ENCODE data around the gene SNX10. TPM values are rescaled to one million over a fixed set of nuclear protein-coding genes. Genes with fewer than 3 reads are reported as not detected.

The SNX10 gene, protein sequence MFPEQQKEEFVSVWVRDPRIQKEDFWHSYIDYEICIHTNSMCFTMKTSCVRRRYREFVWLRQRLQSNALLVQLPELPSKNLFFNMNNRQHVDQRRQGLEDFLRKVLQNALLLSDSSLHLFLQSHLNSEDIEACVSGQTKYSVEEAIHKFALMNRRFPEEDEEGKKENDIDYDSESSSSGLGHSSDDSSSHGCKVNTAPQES
- total RNA-seq, result 0.37 and 0.85 TPM in 2 replicates

DNA sequence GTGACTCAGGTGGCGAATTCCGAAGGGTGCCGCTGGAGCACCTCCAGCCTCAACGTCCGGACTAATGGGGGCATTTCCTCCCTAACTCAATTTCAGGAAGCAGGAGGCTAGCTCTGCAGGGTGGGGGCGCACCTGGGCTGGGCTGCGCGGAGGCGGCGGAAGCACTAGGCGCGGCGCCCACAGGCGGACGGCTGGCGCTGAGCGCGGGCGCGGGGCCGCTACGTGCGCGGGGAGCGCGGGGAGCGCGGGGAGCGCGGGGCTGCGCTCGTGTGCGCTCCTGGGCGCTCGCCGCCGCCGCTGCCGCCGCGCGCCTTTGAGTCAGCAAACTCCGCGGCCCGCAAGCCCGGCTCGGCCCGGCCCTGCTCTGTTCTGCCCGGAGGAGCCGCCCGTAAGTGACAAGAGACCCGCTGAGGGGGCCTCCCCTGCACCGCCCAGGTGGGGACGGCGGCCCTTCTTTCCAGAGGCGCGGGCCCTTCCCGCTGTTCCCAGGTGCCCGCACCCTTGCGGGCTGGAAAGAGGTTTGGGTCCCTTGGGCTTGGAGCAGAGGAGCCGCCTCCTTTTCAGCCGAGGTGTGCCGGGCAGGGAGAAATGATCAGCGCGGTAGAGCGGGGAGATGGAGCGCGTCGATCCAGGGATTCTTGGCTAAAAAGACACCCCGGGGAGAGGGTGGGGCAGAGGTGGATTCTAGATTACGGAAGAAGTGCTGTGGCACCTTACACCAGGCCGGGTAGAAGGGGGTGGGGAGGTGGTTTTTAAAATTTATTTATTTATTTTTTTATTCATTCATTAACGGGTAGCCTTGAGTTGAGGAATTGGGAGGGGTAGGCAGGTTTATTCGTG is at the start of gene SNX10:
SNX10 (plus strand) TSS at position 164 of the 840 bp plus-strand sequence. CDS start 54,581 bp downstream, outside the sequence.

Other genes starting within 250 kb of the SNX10 start
- gene NFE2L3, start 139.7 kb upstream of the SNX10 start, total RNA-seq, result 3.1 and 4.7 TPM in 2 replicates
- 57.2 and 69.4 TPM in 2 replicates for gene HNRNPA2B1, start 91.1 kb upstream of the SNX10 start, total RNA-seq
- gene CBX3, start 90.1 kb upstream of the SNX10 start, total RNA-seq, result 105 and 112 TPM in 2 replicates